ENCODE results near the gene BFSP2.

BFSP2 gene

GRCh38 chr3:133408366-133408765 is 8.5 kb downstream of the BFSP2 start:
- Histone ChIP-seq H3K9me2 (replicated peaks; ENCODE audit: insufficient read depth, low read length) (no peaks in the 10 kb centered on the region), H3K27ac (ENCODE audit: low read length) (no peak overlapping the region), H3K36me3 (replicated peaks; ENCODE audit: insufficient read depth, low read length) (no peaks in the 10 kb centered on the region), H3F3A (ENCODE audit: insufficient read depth, low read length) (no peaks in the 10 kb centered on the region; the same call in 1 of the 2 replicates), H3K9ac (ENCODE audit: low read length) (no peak overlapping the region), H3K9me3 (replicated peaks; ENCODE audit: insufficient read depth, low read length) (no peaks in the 10 kb centered on the region), H3K4me3 (ENCODE audit: low read length) (no peak overlapping the region), H3K4me2 (ENCODE audit: low read depth, low read length) (no peak overlapping the region), H2AFZ (ENCODE audit: low read length) (no peak overlapping the region), H3K79me2 (ENCODE audit: low read length) (no peaks in the 10 kb centered on the region), H4K20me1 (ENCODE audit: insufficient read depth, low read length) (no peaks in the 10 kb centered on the region), H3K27me3 (replicated peaks; ENCODE audit: insufficient read depth, low read length) (no peaks in the 10 kb centered on the region), H3K4me1 (ENCODE audit: low read length) (no peaks in the 10 kb centered on the region)
- no peak for TF ChIP-seq CTCF (IDR thresholded peaks at IDR 0.05; ENCODE audit: low read length)
- no peak for TF ChIP-seq EZH2 (optimal IDR thresholded peaks at IDR 0.05; ENCODE audit: low read depth, low read length)
- TF ChIP-seq EZH2phosphoT487 (IDR thresholded peaks at IDR 0.05; ENCODE audit: low read length): no peak
- no peak for DNase-seq

GRCh38 chr3:133408961-133409360 is 9.1 kb downstream of the BFSP2 start:
- TF ChIP-seq EZH2 (optimal IDR thresholded peaks at IDR 0.05; ENCODE audit: low read depth, low read length) (no peak), CTCF (IDR thresholded peaks at IDR 0.05; ENCODE audit: low read length) (no peak), EZH2phosphoT487 (IDR thresholded peaks at IDR 0.05; ENCODE audit: low read length) (no peak)
- Histone ChIP-seq H4K20me1 (ENCODE audit: insufficient read depth, low read length) (no peaks in the 10 kb centered on the region), H3K36me3 (replicated peaks; ENCODE audit: insufficient read depth, low read length) (no peaks in the 10 kb centered on the region), H3K4me2 (ENCODE audit: low read depth, low read length) (no peak overlapping the region), H3K27ac (ENCODE audit: low read length) (no peak overlapping the region), H3K4me3 (ENCODE audit: low read length) (no peak overlapping the region), H3K9me3 (replicated peaks; ENCODE audit: insufficient read depth, low read length) (no peaks in the 10 kb centered on the region), H3K9ac (ENCODE audit: low read length) (no peak overlapping the region), H3K79me2 (ENCODE audit: low read length) (no peaks in the 10 kb centered on the region), H3K4me1 (ENCODE audit: low read length) (no peaks in the 10 kb centered on the region), H3F3A (ENCODE audit: insufficient read depth, low read length) (no peaks in the 10 kb centered on the region; the same call in 1 of the 2 replicates), H3K27me3 (replicated peaks; ENCODE audit: insufficient read depth, low read length) (no peaks in the 10 kb centered on the region), H2AFZ (ENCODE audit: low read length) (no peak overlapping the region), H3K9me2 (replicated peaks; ENCODE audit: insufficient read depth, low read length) (no peaks in the 10 kb centered on the region)
- DNase-seq: no peak

GRCh38 chr3:133410191-133410892 is 10.5 kb downstream of the BFSP2 start:
- no peaks in the 10 kb centered on the region for H3K9me2 ChIP-seq (replicated peaks; ENCODE audit: insufficient read depth, low read length)
- no peaks in the 10 kb centered on the region for H3K4me1 ChIP-seq (ENCODE audit: low read length)
- H3K4me2 ChIP-seq (ENCODE audit: low read depth, low read length): no peak overlapping the region
- H2AFZ ChIP-seq (ENCODE audit: low read length): no peak overlapping the region
- TF ChIP-seq EZH2 (optimal IDR thresholded peaks at IDR 0.05; ENCODE audit: low read depth, low read length) (no peak), EZH2phosphoT487 (IDR thresholded peaks at IDR 0.05; ENCODE audit: low read length) (no peak), CTCF (IDR thresholded peaks at IDR 0.05; ENCODE audit: low read length) (no peak)
- H3K4me3 ChIP-seq (ENCODE audit: low read length): no peak overlapping the region
- H3K9me3 ChIP-seq (replicated peaks; ENCODE audit: insufficient read depth, low read length): no peaks in the 10 kb centered on the region
- no peaks in the 10 kb centered on the region for H3K36me3 ChIP-seq (replicated peaks; ENCODE audit: insufficient read depth, low read length)
- H3K9ac ChIP-seq (ENCODE audit: low read length): no peak overlapping the region
- no peaks in the 10 kb centered on the region for H3K27me3 ChIP-seq (replicated peaks; ENCODE audit: insufficient read depth, low read length)
- no peaks in the 10 kb centered on the region; the same call in 1 of the 2 replicates for H3F3A ChIP-seq (ENCODE audit: insufficient read depth, low read length)
- no peaks in the 10 kb centered on the region for H3K79me2 ChIP-seq (ENCODE audit: low read length)
- DNase-seq: no peak
- H4K20me1 ChIP-seq (ENCODE audit: insufficient read depth, low read length): no peaks in the 10 kb centered on the region
- H3K27ac ChIP-seq (ENCODE audit: low read length): no peak overlapping the region

All from MM.1S (cell line).